Esophagus (tissue), 2 donors: ENCODE data around the gene HDAC10. TPM values are rescaled to one million over a fixed set of nuclear protein-coding genes. Genes with fewer than 3 reads are reported as not detected.

Experiments
- H3K27ac ChIP-seq, 2 donors: one replicate each; pipeline ENCODE4 v1.5.1; 2013; ENCODE audit warnings: low read depth in 2 of 2, mild to moderate bottlenecking in 2 of 2, inconsistent platforms in 1 of 2, low read length in 1 of 2, moderate library complexity in 1 of 2
- H3K27me3 ChIP-seq, 2 donors: one replicate each; pipeline ENCODE4 v1.6.1; 2013; ENCODE audit warnings: low read length in 2 of 2, control low read depth in 1 of 2, mild to moderate bottlenecking in 1 of 2; ENCODE audit not compliant: insufficient read depth in 2 of 2, control insufficient read depth in 1 of 2
- H3K36me3 ChIP-seq, 2 donors: one replicate each; pipeline ENCODE4 v1.6.1; 2013; ENCODE audit warnings: low read length in 1 of 2; ENCODE audit not compliant: control insufficient read depth in 2 of 2, insufficient read depth in 2 of 2
- H3K4me1 ChIP-seq, 2 donors: one replicate each; pipeline ENCODE4 v1.6.1; 2013; ENCODE audit warnings: low read length in 1 of 2; ENCODE audit not compliant: control insufficient read depth in 2 of 2, insufficient read depth in 2 of 2
- H3K4me3 ChIP-seq, 2 donors: one replicate each; pipeline ENCODE4 v1.5.1; 2013; ENCODE audit warnings: low read length in 2 of 2, mild to moderate bottlenecking in 2 of 2, low read depth in 1 of 2, moderate library complexity in 1 of 2
- H3K9me3 ChIP-seq, 2 donors: one replicate each; pipeline ENCODE4 v1.6.1; 2013; ENCODE audit warnings: mild to moderate bottlenecking in 2 of 2, low read depth in 1 of 2, low read length in 1 of 2, moderate library complexity in 1 of 2; ENCODE audit not compliant: control insufficient read depth in 2 of 2, insufficient read depth in 1 of 2
- WGBS, 2 donors: extraction: QIAGEN DNeasy Blood & Tissue Kit; methylation state at CpG; one replicate each; pipeline ENCODE4 v1.1.7; 2013; 5-methylcytosine and 5-hydroxymethylcytosine counted together
- polyA plus RNA-seq, 2 donors: library from polyadenylated mRNA; stranded (reverse); fragments of 200-250 nt; gene quantifications; one replicate each; pipeline ENCODE4 v1.2.3, GENCODE V29; 2013
- donor health status: healthy with polysubstance abuse.
- donor health status: Bipolar disorder and iron deficiency.

Gene HDAC10
- polyA plus RNA-seq, 2 donors = 22.0 to 42.4 TPM

DNA sequence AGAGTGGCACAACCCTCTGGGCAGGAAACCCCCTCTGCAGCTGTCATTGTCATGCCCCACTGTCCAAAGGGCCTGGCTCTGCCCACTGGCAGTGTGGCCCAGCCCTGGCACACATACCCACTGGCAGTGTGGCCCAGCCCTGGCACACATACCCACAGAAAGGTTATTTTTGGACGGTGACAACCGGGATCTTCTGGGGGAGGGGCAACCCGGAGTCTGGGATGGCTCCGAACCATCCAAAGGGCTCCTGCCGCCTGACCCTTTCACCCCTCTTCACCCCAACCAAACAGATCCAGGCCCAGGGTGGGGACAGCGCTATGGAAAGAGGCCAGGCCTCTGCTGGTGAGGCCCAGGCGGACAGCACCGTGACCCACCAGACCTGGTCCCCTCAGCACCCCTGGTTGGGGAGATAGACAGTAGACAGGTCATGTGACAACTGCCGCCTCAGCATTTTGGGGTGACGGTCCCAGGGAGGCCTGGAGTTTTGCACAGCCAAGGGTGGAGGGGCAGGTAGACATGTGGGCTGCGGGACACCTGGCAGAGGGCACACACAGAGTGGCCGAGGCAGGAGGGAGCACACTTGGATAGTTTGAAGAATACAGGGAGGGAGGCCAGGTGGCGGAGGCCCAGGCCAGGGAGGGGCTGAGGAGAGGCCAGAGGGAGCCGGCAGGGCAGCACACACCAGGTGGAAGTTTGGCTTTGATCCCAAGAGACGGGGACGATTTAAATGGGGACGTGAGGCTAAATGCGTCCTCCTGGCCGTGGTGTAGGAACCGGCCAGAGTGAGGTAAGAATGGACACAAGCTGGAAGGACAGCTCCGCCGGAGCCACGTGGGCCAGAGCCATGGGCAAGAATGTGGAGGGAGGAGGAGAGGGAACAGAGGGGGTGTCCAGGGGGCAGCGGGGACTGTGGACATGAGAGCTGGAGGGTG is 7.6 kb upstream of the HDAC10 start:
- Histone ChIP-seq H3K9me3 (no peaks in the 10 kb centered on the region), H3K4me3 (no peak overlapping the region), H3K4me1 (peaks cover 2 to 7% of the 10 kb centered on the region in 2 donors), H3K27me3 (peaks cover 0 to 3% of the 10 kb centered on the region in 2 donors), H3K27ac (no peak overlapping the region), H3K36me3 (peaks cover 0 to 4% of the 10 kb centered on the region in 2 donors)
- WGBS, 2 donors = 68 to 76% methylated on average over 24 of the region's 24 CpGs

DNA sequence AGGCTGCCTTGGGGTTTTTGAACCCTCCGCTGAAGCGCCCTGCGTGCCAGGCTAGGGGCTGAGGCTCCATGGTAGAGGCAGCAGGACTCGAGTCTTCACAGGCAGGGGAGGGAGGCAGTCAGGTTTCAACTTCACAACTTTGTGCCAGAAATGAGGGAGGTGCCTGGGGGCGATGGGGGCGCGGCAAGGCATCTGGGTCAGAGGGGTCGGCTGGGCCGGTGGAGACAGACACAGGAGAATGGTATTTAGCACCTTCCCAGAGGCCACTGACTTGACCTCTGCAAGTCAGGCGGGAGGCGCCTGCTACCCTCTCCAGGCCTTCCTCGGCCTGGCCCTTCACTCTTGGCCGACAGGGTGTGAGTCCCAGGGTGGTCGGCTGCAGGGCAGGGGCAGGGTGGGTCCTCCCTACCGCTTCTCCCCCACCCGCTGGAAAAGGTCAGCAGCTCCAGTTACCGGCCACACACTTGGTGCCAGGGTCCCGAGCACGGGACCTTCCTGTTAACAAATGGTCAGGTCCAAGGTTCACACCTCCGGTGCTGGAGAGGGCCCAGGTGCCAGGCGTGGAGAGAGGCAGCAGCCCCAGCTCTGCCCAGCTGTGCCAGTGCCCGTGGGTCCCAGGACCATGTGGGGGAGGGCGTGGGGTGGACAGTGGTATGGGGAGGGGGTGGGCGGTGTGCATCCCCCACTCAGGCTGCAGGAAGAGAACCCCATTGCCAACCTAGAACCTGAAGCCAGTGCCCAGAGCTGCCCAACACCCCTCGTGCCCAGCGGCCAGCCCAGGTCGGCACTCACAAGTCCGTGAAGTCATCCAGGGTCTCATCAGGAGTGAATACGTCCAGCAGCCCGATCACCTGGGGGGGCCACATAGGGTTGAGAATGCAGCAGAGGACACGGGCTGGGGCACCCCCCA is 6.6 kb upstream of the HDAC10 start:
- H3K4me1 ChIP-seq = peaks cover 2 to 7% of the 10 kb centered on the region in 2 donors
- no peak overlapping the region for H3K27ac ChIP-seq
- peaks cover 0 to 3% of the 10 kb centered on the region in 2 donors for H3K27me3 ChIP-seq
- WGBS, 2 donors = 68 to 72% methylated on average over 30 to 31 of the region's 31 CpGs
- H3K9me3 ChIP-seq = no peaks in the 10 kb centered on the region
- peaks cover 0 to 4% of the 10 kb centered on the region in 2 donors for H3K36me3 ChIP-seq
- no peak overlapping the region for H3K4me3 ChIP-seq

DNA sequence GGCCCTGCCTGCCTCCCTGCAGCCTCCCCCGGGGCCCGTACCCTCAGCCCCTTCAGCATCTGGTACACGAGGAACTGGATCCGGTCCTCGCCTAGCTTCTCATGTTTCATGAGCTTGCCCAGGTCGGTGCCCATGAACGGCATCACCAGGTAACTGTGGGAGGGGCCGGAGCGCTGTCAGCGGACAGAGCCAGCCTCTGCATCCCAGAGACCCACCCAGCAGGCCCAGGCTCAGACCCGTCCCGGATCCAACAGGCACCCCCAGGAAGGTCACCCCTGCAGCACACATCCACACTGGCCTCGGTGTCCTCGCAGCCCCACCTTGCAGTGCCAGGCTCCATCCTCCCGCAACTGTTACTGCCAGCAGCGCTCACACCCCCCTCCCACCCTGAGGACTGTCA is 6.0 kb upstream of the HDAC10 start:
- H3K36me3 ChIP-seq = peaks cover 0 to 4% of the 10 kb centered on the region in 2 donors
- no peaks in the 10 kb centered on the region for H3K9me3 ChIP-seq
- no peak overlapping the region for H3K4me3 ChIP-seq
- no peak overlapping the region for H3K27ac ChIP-seq
- peaks cover 0 to 3% of the 10 kb centered on the region in 2 donors for H3K27me3 ChIP-seq
- peaks cover 2 to 8% of the 10 kb centered on the region in 2 donors for H3K4me1 ChIP-seq
- 61 to 71% methylated on average over 16 of the region's 16 CpGs for WGBS, 2 donors

DNA sequence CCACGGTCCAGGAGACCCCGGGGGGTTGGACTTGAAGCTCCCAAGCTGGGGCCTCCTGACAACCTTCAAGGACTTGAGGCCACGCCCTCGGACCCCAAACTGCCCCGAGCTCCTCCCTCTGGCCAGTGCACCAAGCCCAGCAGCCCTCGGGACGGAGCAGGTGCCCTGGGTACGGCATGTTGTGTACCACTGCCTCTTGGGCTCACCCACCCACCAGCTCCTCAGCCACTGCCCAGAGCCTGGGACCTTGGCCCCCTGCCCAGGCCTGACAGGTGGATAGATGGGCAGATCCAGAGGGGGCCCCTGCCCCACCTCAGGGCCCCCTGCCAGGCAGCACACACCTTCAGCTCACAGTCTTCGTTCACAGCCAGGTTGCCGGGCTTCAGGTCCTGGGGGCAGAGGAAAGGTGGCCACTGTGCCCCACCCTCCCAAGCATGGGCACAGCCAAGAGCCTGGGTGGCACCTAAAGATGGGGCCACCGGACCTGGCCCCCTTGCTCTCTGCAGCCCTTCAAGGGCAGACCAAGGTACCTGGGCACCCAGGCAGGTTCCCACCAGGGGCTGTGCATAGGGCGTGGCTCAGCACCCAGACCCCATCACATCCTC is 5.3 kb upstream of the HDAC10 start:
- Histone ChIP-seq H3K9me3 (peaks cover 0 to 2% of the 10 kb centered on the region in 2 donors), H3K27ac (no peak overlapping the region), H3K27me3 (peaks cover 0 to 3% of the 10 kb centered on the region in 2 donors), H3K4me3 (no peak overlapping the region), H3K4me1 (peaks cover 2 to 15% of the 10 kb centered on the region in 2 donors), H3K36me3 (peaks cover 0 to 4% of the 10 kb centered on the region in 2 donors)
- WGBS, 2 donors = 67 to 74% methylated on average over 12 of the region's 12 CpGs

DNA sequence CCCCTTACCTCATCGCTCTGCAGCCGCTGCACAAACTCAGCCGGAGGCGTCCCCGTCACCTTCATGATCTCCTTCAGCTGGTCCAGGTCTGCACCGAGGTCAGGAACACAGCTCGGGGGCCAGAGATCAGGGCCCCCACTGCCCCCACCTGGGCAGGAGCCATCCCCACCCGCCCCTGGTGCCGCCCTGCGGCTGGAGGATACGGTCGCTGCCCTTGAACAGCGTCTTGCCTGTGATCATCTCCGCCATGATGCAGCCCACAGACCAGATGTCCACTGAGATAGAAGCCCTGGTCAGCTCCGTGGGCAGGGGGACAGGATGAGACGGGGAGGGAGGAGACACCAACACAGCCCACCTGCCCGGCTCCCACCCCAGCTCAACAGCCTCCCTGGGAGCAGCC is 4.5 kb upstream of the HDAC10 start:
- H3K27me3 ChIP-seq = peaks cover 0 to 3% of the 10 kb centered on the region in 2 donors
- WGBS, 2 donors = 85 to 88% methylated on average over 17 of the region's 17 CpGs
- H3K4me3 ChIP-seq = no peak overlapping the region
- peaks cover 0 to 2% of the 10 kb centered on the region in 2 donors for H3K9me3 ChIP-seq
- no peak overlapping the region for H3K27ac ChIP-seq
- peaks cover 0 to 4% of the 10 kb centered on the region in 2 donors for H3K36me3 ChIP-seq
- H3K4me1 ChIP-seq = peaks cover 0 to 17% of the 10 kb centered on the region in 2 donors

DNA sequence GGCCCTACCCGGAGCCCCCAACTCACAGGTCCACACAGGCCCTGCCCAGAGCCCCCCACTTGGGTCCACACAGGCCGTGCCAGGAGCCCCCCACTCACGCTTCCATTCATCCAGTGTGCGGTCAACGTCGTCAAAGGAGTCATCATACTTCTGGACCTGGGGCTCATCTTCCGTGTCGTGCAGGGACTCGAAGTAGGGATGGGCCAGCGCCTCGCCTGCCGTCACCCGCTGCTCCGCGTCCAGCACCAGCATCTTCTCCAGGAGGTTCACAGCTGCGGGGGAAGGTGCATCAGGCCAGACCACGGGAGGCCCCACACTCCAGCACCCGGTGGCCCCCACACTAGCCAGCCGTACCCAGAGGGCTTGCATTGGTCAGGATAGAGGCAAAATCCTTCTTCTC is 4.0 kb upstream of the HDAC10 start:
- H3K27ac ChIP-seq = no peak overlapping the region
- peaks cover 4 to 18% of the 10 kb centered on the region in 2 donors for H3K4me1 ChIP-seq
- H3K9me3 ChIP-seq = peaks cover 0 to 2% of the 10 kb centered on the region in 2 donors
- H3K27me3 ChIP-seq = no peaks in the 10 kb centered on the region
- WGBS, 2 donors = 78 to 84% methylated on average over 19 of the region's 19 CpGs
- H3K36me3 ChIP-seq = peaks cover 0 to 4% of the 10 kb centered on the region in 2 donors
- H3K4me3 ChIP-seq = no peak overlapping the region

DNA sequence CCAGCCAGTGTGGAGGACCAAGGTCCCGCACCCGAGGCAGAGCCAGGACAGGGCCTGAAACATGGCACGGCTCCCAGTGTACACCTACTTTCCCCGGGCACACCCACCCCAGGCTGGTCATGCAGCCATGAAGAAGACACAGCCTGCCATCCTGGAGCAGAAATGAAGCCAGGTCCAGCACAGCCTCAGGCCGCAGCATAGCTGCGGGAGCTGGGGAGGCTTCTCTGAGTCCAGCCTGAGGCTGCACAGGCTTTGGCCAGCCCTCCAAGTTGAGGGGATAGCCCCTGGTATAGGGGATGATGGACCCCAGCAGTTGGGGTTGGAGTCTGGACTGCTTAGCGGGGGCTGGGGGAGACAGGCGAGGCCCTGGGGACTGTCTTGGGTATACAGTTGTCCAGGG is 2.9 kb upstream of the HDAC10 start:
- H3K4me1 ChIP-seq = peaks cover 5 to 24% of the 10 kb centered on the region in 2 donors
- H3K27me3 ChIP-seq = no peaks in the 10 kb centered on the region
- 55 to 71% methylated on average over 8 of the region's 8 CpGs for WGBS, 2 donors
- no peak overlapping the region for H3K27ac ChIP-seq
- H3K36me3 ChIP-seq = peaks cover 0 to 4% of the 10 kb centered on the region in 2 donors
- H3K9me3 ChIP-seq = peaks cover 0 to 2% of the 10 kb centered on the region in 2 donors
- no peak overlapping the region for H3K4me3 ChIP-seq

DNA sequence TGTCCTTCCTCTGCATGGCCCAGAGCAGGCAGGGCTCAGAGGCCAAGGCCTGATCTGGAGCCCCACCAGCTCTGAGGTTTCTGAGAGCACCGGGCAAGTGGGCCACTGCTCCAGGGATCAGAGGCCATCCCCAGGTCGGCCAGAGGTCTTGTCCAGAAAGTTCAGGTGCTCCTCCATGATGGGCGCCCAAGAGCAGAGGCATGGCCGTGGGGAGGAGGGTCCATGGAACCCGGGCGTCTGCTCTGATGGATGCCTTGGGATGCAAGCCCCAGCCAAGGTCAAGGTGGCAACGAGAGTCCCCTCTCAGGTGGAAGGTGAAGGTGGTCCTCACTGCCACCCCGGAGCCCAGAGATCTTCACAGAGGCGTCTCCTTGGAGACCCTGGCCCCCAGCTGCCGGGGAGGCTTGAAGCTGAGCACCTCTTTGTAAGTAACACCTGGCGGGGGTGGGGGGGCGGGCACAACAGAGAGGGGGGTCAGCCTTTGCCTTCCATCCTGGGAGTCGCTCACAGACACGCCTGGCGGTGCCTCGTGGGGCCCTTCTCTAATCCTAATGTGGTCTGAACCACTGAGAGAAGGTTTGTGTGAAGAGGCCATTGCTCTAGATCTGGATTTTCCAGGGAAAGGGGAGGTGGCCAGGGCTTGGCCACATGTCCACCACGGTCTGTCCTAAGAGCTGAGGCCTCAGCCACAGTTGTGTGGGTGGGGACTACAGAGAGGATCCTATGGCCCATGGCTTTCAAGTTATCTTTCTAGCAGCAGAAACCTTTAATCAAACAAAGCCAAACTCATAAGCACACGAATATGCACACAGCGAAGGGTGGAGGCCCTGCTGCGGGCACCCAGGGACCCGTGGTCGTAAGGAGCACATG is 2.2 kb upstream of the HDAC10 start:
- H3K4me1 ChIP-seq = peaks cover 7 to 24% of the 10 kb centered on the region in 2 donors
- no peak overlapping the region for H3K27ac ChIP-seq
- H3K36me3 ChIP-seq = peaks cover 0 to 7% of the 10 kb centered on the region in 2 donors
- no peaks in the 10 kb centered on the region for H3K27me3 ChIP-seq
- no peak overlapping the region for H3K4me3 ChIP-seq
- peaks cover 0 to 2% of the 10 kb centered on the region in 2 donors for H3K9me3 ChIP-seq
- 75 to 79% methylated on average over 22 of the region's 22 CpGs for WGBS, 2 donors
